SK-N-SH treated with all-trans-retinoic acid at 6 μM for 48 hours (cell line): ENCODE results near the gene EXOSC1.

Source experiments
- TCF4 ChIP-seq: fragments of 250-450 bp; sonication (Bioruptor Pico); IDR thresholded peaks from 2 replicates; pipeline ENCODE4 v1.8.0; 2021; ENCODE audit warnings: mild to moderate bottlenecking, moderate library complexity, borderline replicate concordance
- ZNF565 ChIP-seq: fragments of 450-650 bp; formaldehyde crosslinking; conservative IDR thresholded peaks from 2 replicates; pipeline ENCODE4 v1.5.0; 2020; ENCODE audit warnings: low read depth, mild to moderate bottlenecking, moderate library complexity
- TF ChIP-seq, protein P1 (sequence below): fragments of 250-450 bp; sonication (Bioruptor Pico); IDR thresholded peaks from 2 replicates; pipeline ENCODE4 v1.5.1; 2020; ENCODE audit warnings: low read depth, mild to moderate bottlenecking, moderate library complexity

- TF ChIP-seq, protein P1, sequence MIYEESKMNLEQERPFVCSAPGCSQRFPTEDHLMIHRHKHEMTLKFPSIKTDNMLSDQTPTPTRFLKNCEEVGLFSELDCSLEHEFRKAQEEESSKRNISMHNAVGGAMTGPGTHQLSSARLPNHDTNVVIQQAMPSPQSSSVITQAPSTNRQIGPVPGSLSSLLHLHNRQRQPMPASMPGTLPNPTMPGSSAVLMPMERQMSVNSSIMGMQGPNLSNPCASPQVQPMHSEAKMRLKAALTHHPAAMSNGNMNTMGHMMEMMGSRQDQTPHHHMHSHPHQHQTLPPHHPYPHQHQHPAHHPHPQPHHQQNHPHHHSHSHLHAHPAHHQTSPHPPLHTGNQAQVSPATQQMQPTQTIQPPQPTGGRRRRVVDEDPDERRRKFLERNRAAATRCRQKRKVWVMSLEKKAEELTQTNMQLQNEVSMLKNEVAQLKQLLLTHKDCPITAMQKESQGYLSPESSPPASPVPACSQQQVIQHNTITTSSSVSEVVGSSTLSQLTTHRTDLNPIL (CRISPR knock-in tag): no peak
- TF ChIP-seq ZNF565 (CRISPR knock-in tag) (no peak), TCF4 (no peak)
Measured at GRCh38 chr10:97404044-97404443, 41.8 kb downstream of the EXOSC1 start.
